ENCODE data around the gene IDH2.

GRCh38 chr15:90036806-90037510 is 65.3 kb downstream of the IDH2 start:
- no peak for TF ChIP-seq CTCF (IDR thresholded peaks at IDR 0.05)
- no peak for TF ChIP-seq POLR2A (IDR thresholded peaks at IDR 0.05)
- no peak for TF ChIP-seq EP300 (IDR thresholded peaks at IDR 0.05)
- TF ChIP-seq POLR2AphosphoS5 (IDR thresholded peaks at IDR 0.05), result no peak
